Left ventricle myocardium inferior (tissue), 1 donor: Measurements from ENCODE around the gene ALDH1L1. TPM values are rescaled to one million over a fixed set of nuclear protein-coding genes. Genes with fewer than 3 reads are reported as not detected.

Source experiments
- DNase-seq: peaks from one replicate; pipeline ENCODE4 v3.0.0-alpha.2; 2020
- H3K27ac ChIP-seq: fragments of 200-600 bp; replicated peaks from 2 replicates; pipeline ENCODE4 v1.8.0; 2021
- H3K27me3 ChIP-seq: fragments of 200-600 bp; 2 replicates; pipeline ENCODE4 v1.8.0; 2021; ENCODE audit warnings: low read depth
- H3K36me3 ChIP-seq: fragments of 200-600 bp; 2 replicates; pipeline ENCODE4 v1.8.0; 2021
- H3K4me1 ChIP-seq: fragments of 200-600 bp; 2 replicates; pipeline ENCODE4 v1.8.0; 2021
- H3K4me3 ChIP-seq: fragments of 200-600 bp; 2 replicates; pipeline ENCODE4 v1.8.0; 2021; ENCODE audit warnings: mild to moderate bottlenecking, moderate library complexity
- H3K9me3 ChIP-seq: fragments of 200-600 bp; replicated peaks from 2 replicates; pipeline ENCODE4 v1.8.0; 2021
- CTCF ChIP-seq: fragments of 200-600 bp; IDR thresholded peaks from 2 replicates; pipeline ENCODE4 v1.8.0; 2021; ENCODE audit warnings: antibody characterized with exemption, mild to moderate bottlenecking, borderline replicate concordance
- intact Hi-C: fragments of 100-400 bp; cut with micrococcal nuclease; formaldehyde crosslinking; loops from one replicate; pipeline ENCODE4 v1.11.0; 2022
- total RNA-seq: library from RNA; stranded (reverse); fragmentation: NEBNext Ultra II Directional; extraction: Animal tissue kit (Norgen Biotek cat#: 25700); gene quantifications from one replicate; pipeline ENCODE4 v1.2.1, GENCODE V29; 2021
- donor health status: DM: no; HTN: yes; CAD: no; lungs with severe emphysema.

Gene ALDH1L1
- total RNA-seq, 1 donor from 2014 or later = 24.3 TPM

GRCh38 chr3:126054870-126055269, 125.5 kb downstream of the ALDH1L1 start:
- DNase-seq = no peak
- Histone ChIP-seq H3K36me3 (peaks cover 5% of the 10 kb centered on the region), H3K9me3 (no peaks in the 10 kb centered on the region), H3K27me3 (no peaks in the 10 kb centered on the region), H3K27ac (no peak overlapping the region), H3K4me1 (peaks cover 33% of the 10 kb centered on the region), H3K4me3 (no peak overlapping the region)
- no peak for TF ChIP-seq CTCF
- intact Hi-C loops = no loop called here

- Histone ChIP-seq H3K4me3 (no peak overlapping the region), H3K27ac (no peak overlapping the region), H3K9me3 (no peaks in the 10 kb centered on the region), H3K27me3 (no peaks in the 10 kb centered on the region), H3K36me3 (peaks cover 10% of the 10 kb centered on the region), H3K4me1 (peaks cover 33% of the 10 kb centered on the region)
- DNase-seq = no peak
- intact Hi-C loops = no loop called here
- TF ChIP-seq CTCF = no peak
Measured at GRCh38 chr3:126053949-126054569, 126.3 kb downstream of the ALDH1L1 start.

Other genes with a start within 250 kb of the ALDH1L1 start
- gene ROPN1B, start 211.4 kb downstream of the ALDH1L1 start, total RNA-seq = 4.0 TPM
- gene SLC41A3, start 96.5 kb downstream of the ALDH1L1 start, total RNA-seq = 30.2 TPM
- gene KLF15, start 176.8 kb upstream of the ALDH1L1 start, total RNA-seq = 44.6 TPM
- gene CFAP100, start 214.3 kb upstream of the ALDH1L1 start, total RNA-seq = not detected